RWPE2 (cell line): ENCODE measurements around the gene LRP1B.

Experiments
- ATAC-seq: fragments of 200-7000 bp; cut with Tn5 transposase; 3 replicates; pipeline ENCODE4 v1.9.1; 2021; ENCODE audit warnings: low read depth
- DNase-seq: peaks from one replicate; pipeline ENCODE4 v3.0.0-alpha.2; 2020; ENCODE audit warnings: low spot score
- H3K27ac ChIP-seq: fragments of 450-650 bp; 2 replicates; pipeline ENCODE4 v1.5.1; 2017; ENCODE audit warnings: mild to moderate bottlenecking; ENCODE audit not compliant: poor library complexity, severe bottlenecking
- H3K27me3 ChIP-seq: fragments of 250-450 bp; sonication (Bioruptor Pico); 2 replicates; pipeline ENCODE4 v1.5.1; 2021; ENCODE audit warnings: mild to moderate bottlenecking, moderate library complexity; ENCODE audit not compliant: insufficient read depth, poor library complexity, severe bottlenecking
- H3K36me3 ChIP-seq: fragments of 250-450 bp; sonication (Bioruptor Pico); 2 replicates; pipeline ENCODE4 v1.5.1; 2020; ENCODE audit warnings: low read depth, mild to moderate bottlenecking, moderate library complexity
- H3K4me1 ChIP-seq: fragments of 250-450 bp; sonication (Bioruptor Pico); 2 replicates; pipeline ENCODE4 v1.5.1; 2021; ENCODE audit warnings: mild to moderate bottlenecking, moderate library complexity; ENCODE audit not compliant: insufficient read depth, poor library complexity, severe bottlenecking
- H3K4me3 ChIP-seq: fragments of 250-450 bp; sonication (Bioruptor Pico); 2 replicates; pipeline ENCODE4 v1.5.1; 2021; ENCODE audit warnings: mild to moderate bottlenecking, moderate library complexity; ENCODE audit not compliant: severe bottlenecking
- H3K9me3 ChIP-seq: fragments of 250-450 bp; sonication (Bioruptor Pico); 2 replicates; pipeline ENCODE4 v1.5.1; 2021; ENCODE audit warnings: mild to moderate bottlenecking, moderate library complexity; ENCODE audit not compliant: severe bottlenecking
- TF ChIP-seq, protein P1 (sequence below): fragments of 450-650 bp; IDR thresholded peaks from one replicate; pipeline ENCODE4 v1.5.1; 2017; ENCODE audit warnings: mild to moderate bottlenecking, moderate library complexity; ENCODE audit not compliant: poor library complexity, severe bottlenecking

The LRP1B gene

GRCh38 chr2:141364821-141365220 lies 766.0 kb downstream of the LRP1B start:
- no peaks in the 10 kb centered on the region for H3K9me3 ChIP-seq
- H3K27ac ChIP-seq, result no peak overlapping the region
- ATAC-seq (no peak), DNase-seq (no peak)
- H3K4me1 ChIP-seq, result no peaks in the 10 kb centered on the region
- no peak overlapping the region for H3K4me3 ChIP-seq
- no peaks in the 10 kb centered on the region for H3K36me3 ChIP-seq
- TF ChIP-seq, protein P1, sequence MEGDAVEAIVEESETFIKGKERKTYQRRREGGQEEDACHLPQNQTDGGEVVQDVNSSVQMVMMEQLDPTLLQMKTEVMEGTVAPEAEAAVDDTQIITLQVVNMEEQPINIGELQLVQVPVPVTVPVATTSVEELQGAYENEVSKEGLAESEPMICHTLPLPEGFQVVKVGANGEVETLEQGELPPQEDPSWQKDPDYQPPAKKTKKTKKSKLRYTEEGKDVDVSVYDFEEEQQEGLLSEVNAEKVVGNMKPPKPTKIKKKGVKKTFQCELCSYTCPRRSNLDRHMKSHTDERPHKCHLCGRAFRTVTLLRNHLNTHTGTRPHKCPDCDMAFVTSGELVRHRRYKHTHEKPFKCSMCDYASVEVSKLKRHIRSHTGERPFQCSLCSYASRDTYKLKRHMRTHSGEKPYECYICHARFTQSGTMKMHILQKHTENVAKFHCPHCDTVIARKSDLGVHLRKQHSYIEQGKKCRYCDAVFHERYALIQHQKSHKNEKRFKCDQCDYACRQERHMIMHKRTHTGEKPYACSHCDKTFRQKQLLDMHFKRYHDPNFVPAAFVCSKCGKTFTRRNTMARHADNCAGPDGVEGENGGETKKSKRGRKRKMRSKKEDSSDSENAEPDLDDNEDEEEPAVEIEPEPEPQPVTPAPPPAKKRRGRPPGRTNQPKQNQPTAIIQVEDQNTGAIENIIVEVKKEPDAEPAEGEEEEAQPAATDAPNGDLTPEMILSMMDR, result no peak
- peaks cover 2% of the 10 kb centered on the region for H3K27me3 ChIP-seq

GRCh38 chr2:141362311-141362710 lies 768.5 kb downstream of the LRP1B start:
- no peaks in the 10 kb centered on the region for H3K4me1 ChIP-seq
- no peaks in the 10 kb centered on the region for H3K36me3 ChIP-seq
- no peaks in the 10 kb centered on the region for H3K9me3 ChIP-seq
- peaks cover 2% of the 10 kb centered on the region for H3K27me3 ChIP-seq
- no peak overlapping the region for H3K4me3 ChIP-seq
- TF ChIP-seq, protein P1, result no peak
- no peak for DNase-seq
- no peak overlapping the region for H3K27ac ChIP-seq
- no peak for ATAC-seq

- H3K9me3 ChIP-seq, result no peaks in the 10 kb centered on the region
- H3K36me3 ChIP-seq, result no peaks in the 10 kb centered on the region
Measured at GRCh38 chr2:141348481-141348880, 782.3 kb downstream of the LRP1B start.

GRCh38 chr2:141341444-141341843 lies 789.4 kb downstream of the LRP1B start:
- H3K9me3 ChIP-seq, result no peaks in the 10 kb centered on the region
- no peaks in the 10 kb centered on the region for H3K36me3 ChIP-seq
- ATAC-seq (no peak), DNase-seq (no peak)
- no peak overlapping the region for H3K27ac ChIP-seq
- no peak overlapping the region for H3K4me3 ChIP-seq
- H3K4me1 ChIP-seq, result no peaks in the 10 kb centered on the region
- TF ChIP-seq, protein P1, result no peak
- no peaks in the 10 kb centered on the region for H3K27me3 ChIP-seq

More at GRCh38 chr2:141348481-141348880, 782.3 kb downstream of the LRP1B start:
- TF ChIP-seq, protein P1, result no peak
- Histone ChIP-seq H3K4me1 (no peaks in the 10 kb centered on the region), H3K27ac (no peak overlapping the region), H3K27me3 (no peaks in the 10 kb centered on the region), H3K4me3 (no peak overlapping the region)
- DNase-seq (no peak), ATAC-seq (no peak)

DNA sequence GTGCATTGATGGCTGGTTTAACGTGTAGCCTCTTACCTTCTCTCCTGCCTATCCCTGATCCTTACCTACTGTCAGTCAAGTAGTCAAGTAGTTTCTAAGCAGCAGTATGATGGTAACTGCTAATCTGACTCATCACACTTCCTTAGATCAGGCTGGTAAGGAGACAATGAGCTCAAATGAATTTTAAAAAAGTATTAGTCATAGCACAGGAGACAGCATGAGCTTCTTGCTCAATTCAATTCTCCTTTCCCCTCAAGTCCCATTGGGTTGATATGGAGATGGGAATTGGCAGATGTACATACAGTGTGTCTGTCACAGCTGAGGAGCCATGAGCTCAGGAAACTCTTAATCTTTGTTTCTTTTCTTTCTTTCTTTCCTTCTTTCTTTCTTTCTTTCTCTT lies 799.7 kb downstream of the LRP1B start:
- Histone ChIP-seq H3K27ac (no peak overlapping the region), H3K36me3 (no peaks in the 10 kb centered on the region), H3K4me3 (no peak overlapping the region), H3K9me3 (no peaks in the 10 kb centered on the region), H3K27me3 (no peaks in the 10 kb centered on the region), H3K4me1 (peaks cover 4% of the 10 kb centered on the region)
- DNase-seq (no peak), ATAC-seq (peak; percentile 99)
- TF ChIP-seq, protein P1, result no peak
